Left ventricle myocardium inferior (tissue), 1 donor: ENCODE data around the gene CNOT4. TPM values are rescaled to one million over a fixed set of nuclear protein-coding genes. Genes with fewer than 3 reads are reported as not detected.
"Not testable (repeated sequence)": the region's sequence is repeated elsewhere in the genome, so short reads cannot be mapped to it uniquely, and the experiment has no call there.

Source experiments
- DNase-seq: peaks from one replicate; pipeline ENCODE4 v3.0.0-alpha.2; 2020
- H3K27ac ChIP-seq: fragments of 200-600 bp; replicated peaks from 2 replicates; pipeline ENCODE4 v1.8.0; 2021
- H3K27me3 ChIP-seq: fragments of 200-600 bp; 2 replicates; pipeline ENCODE4 v1.8.0; 2021; ENCODE audit warnings: low read depth
- H3K36me3 ChIP-seq: fragments of 200-600 bp; 2 replicates; pipeline ENCODE4 v1.8.0; 2021
- H3K4me1 ChIP-seq: fragments of 200-600 bp; 2 replicates; pipeline ENCODE4 v1.8.0; 2021
- H3K4me3 ChIP-seq: fragments of 200-600 bp; 2 replicates; pipeline ENCODE4 v1.8.0; 2021; ENCODE audit warnings: mild to moderate bottlenecking, moderate library complexity
- H3K9me3 ChIP-seq: fragments of 200-600 bp; replicated peaks from 2 replicates; pipeline ENCODE4 v1.8.0; 2021
- intact Hi-C: fragments of 100-400 bp; cut with micrococcal nuclease; formaldehyde crosslinking; loops from one replicate; pipeline ENCODE4 v1.11.0; 2022
- total RNA-seq: library from RNA; stranded (reverse); fragmentation: NEBNext Ultra II Directional; extraction: Animal tissue kit (Norgen Biotek cat#: 25700); gene quantifications from one replicate; pipeline ENCODE4 v1.2.1, GENCODE V29; 2021
- TF ChIP-seq, protein P1 (sequence below): fragments of 200-600 bp; IDR thresholded peaks from 2 replicates; pipeline ENCODE4 v1.8.0; 2021; ENCODE audit warnings: antibody characterized with exemption, mild to moderate bottlenecking, borderline replicate concordance
- donor health status: DM: no; HTN: yes; CAD: no; lungs with severe emphysema.

The CNOT4 gene
- total RNA-seq, 1 donor from 2014 or later, result 26.1 TPM

DNA sequence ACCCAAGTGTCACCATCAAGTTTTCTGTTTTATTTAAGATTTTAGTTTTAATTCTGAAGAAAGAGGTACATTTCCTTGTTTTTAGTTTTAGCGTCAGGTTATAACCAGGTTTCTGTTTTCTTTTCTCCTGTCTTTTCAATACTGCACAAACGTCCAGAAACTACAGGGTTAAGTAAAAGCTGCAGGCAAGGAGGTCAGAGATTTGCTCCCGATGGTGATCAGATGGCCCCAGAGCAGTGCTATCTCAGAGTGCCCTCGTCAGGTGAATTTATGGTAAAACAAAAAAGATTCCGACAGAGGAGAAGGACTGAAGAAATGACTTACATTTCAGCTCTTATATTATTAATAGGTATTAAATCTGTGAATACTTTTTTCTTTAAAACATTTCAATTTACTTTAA, 148.1 kb downstream of the CNOT4 start:
- intact Hi-C loops, result no loop called here
- TF ChIP-seq, protein P1, sequence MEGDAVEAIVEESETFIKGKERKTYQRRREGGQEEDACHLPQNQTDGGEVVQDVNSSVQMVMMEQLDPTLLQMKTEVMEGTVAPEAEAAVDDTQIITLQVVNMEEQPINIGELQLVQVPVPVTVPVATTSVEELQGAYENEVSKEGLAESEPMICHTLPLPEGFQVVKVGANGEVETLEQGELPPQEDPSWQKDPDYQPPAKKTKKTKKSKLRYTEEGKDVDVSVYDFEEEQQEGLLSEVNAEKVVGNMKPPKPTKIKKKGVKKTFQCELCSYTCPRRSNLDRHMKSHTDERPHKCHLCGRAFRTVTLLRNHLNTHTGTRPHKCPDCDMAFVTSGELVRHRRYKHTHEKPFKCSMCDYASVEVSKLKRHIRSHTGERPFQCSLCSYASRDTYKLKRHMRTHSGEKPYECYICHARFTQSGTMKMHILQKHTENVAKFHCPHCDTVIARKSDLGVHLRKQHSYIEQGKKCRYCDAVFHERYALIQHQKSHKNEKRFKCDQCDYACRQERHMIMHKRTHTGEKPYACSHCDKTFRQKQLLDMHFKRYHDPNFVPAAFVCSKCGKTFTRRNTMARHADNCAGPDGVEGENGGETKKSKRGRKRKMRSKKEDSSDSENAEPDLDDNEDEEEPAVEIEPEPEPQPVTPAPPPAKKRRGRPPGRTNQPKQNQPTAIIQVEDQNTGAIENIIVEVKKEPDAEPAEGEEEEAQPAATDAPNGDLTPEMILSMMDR, result peak; percentile 18
- Histone ChIP-seq H3K4me3 (no peak overlapping the region), H3K27me3 (no peaks in the 10 kb centered on the region), H3K9me3 (no peaks in the 10 kb centered on the region), H3K4me1 (peaks cover 28% of the 10 kb centered on the region), H3K27ac (no peak overlapping the region), H3K36me3 (peaks cover 24% of the 10 kb centered on the region)
- DNase-seq, result no peak

DNA sequence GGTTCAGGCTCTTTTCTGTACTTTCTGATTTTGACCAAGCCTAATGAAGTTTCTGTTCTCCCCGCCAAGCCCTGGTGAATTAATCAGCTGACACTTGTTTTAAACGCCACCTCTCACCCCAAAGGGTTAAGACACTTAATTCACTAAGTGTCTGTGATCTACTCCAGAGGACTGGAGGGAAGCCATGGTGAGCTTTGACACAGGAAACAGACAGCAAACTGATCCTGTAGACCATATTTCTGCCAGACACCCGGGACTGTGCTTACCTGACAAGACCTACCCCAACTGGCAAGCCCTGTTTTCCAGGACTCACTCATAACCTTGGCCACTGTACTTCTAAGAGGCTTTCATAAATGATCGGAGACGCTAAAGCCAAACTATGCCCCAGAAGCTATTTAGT, 150.3 kb downstream of the CNOT4 start:
- Histone ChIP-seq H3K9me3 (no peaks in the 10 kb centered on the region), H3K36me3 (peaks cover 24% of the 10 kb centered on the region), H3K27me3 (no peaks in the 10 kb centered on the region), H3K4me3 (no peak overlapping the region), H3K27ac (peak overlapping the region; percentile 51), H3K4me1 (peaks cover 10% of the 10 kb centered on the region)
- DNase-seq, result no peak
- intact Hi-C loops, result no loop called here
- TF ChIP-seq, protein P1, result no peak

DNA sequence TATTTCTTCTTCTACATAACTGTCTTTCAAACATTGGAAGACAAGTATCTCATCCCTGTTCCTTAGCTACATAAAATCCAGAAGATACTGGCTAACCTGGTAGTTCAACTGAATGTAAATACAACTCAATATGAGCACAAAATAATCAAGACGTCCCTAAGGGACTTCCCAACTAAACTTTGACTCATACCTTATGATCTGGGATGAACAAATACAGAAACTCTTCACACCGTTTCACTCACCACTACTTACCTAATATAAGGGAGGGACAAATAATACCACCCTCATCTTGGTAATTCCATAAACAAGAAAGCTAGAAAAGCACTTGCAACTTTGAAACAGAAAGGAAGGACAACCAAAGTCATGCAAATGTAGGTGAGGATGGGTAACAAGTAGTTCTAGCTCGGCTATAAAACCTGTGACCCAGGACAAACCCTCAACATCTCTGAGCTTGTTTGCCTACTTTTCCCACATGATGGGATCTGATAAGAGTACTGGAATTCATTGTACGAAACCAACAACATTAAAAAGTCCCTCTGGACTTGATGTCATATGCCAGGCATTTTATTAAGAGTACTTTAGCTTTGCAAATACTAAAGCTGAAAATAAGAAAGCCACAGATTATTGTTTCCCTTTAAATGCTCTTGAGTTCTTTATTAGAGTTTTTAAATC, 154.4 kb downstream of the CNOT4 start:
- Histone ChIP-seq H3K4me3 (no peak overlapping the region), H3K9me3 (no peaks in the 10 kb centered on the region), H3K27ac (no peak overlapping the region), H3K36me3 (no peaks in the 10 kb centered on the region), H3K4me1 (peaks cover 10% of the 10 kb centered on the region), H3K27me3 (no peaks in the 10 kb centered on the region)
- no peak for DNase-seq
- intact Hi-C loops, result no loop called here
- TF ChIP-seq, protein P1, result no peak

DNA sequence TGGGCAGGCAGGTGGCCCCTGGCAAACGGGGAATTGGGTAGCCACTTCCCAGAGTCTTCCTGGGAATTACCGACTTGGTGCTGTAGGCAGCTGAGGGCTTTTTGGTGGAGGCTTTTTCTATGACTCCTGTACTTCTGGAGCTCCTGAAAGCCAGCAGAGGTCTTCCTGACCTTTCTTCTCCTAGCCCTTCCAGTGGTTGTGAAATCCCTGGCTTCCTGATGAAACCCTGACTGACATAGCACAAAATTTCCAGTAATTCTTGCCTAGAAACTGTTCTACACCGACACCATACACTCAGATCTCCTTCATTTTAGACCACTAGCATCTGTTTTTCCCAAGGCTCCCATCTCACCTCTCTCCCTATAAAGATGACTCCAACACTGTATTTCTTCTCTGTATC, 156.1 kb downstream of the CNOT4 start:
- Histone ChIP-seq H3K4me1 (no peaks in the 10 kb centered on the region), H3K27me3 (no peaks in the 10 kb centered on the region), H3K36me3 (no peaks in the 10 kb centered on the region), H3K4me3 (no peak overlapping the region), H3K9me3 (no peaks in the 10 kb centered on the region), H3K27ac (no peak overlapping the region)
- TF ChIP-seq, protein P1, result no peak
- intact Hi-C loops, result no loop called here
- no peak for DNase-seq

DNA sequence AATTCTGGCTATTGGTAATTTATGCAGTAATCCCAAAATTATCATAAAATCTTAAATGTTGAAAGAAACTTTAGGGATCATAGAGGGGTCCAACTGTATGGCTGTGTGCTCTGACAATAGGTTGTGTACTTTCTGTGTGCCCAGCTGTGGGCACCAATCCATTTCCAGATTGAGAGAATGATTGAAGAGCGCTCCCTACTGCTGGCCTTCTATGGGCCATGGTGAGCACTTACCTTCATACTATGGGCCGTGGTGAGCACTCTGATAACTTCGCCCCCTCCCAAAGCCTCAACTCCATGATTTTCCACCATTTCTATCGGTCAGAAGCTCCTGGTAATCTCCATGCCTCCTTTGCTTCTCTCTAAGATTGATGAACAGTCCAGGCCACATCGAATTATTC, 157.6 kb downstream of the CNOT4 start:
- Histone ChIP-seq H3K9me3 (no peaks in the 10 kb centered on the region), H3K27me3 (no peaks in the 10 kb centered on the region), H3K27ac (no peak overlapping the region), H3K4me3 (no peak overlapping the region), H3K36me3 (no peaks in the 10 kb centered on the region), H3K4me1 (no peaks in the 10 kb centered on the region)
- intact Hi-C loops, result no loop called here
- no peak for DNase-seq
- TF ChIP-seq, protein P1, result no peak

DNA sequence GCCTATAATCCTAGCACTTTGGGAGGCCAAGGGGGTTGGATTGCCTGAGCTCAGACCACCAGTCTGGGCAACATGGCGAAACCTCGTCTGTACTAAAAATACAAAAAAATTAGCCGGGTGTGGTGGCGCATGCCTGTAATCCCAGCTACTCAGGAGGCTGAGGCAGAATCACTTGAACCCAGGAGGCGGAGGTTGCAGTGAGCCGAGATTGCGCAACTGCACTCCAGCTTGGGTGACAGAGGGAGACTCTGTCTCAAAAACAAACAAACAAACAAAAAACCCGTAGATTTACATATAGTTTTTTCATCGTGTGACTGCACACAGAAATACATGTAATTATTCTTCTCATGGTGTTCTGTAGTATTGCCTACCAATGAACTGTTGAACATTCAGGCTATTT, 158.8 kb downstream of the CNOT4 start:
- H3K36me3 ChIP-seq, H3K4me3 ChIP-seq, H3K4me1 ChIP-seq, DNase-seq, H3K27me3 ChIP-seq, intact Hi-C loops, H3K9me3 ChIP-seq, H3K27ac ChIP-seq: not testable (repeated sequence)
